Activated CD8-positive, alpha-beta memory T cell treated with anti-CD3 and anti-CD28 coated beads, Interleukin-2, amount 50 U/mL, for 4 hours (primary cell): ENCODE data around the gene ANKRD39.
"Not testable (repeated sequence)": the region's sequence is repeated elsewhere in the genome, so short reads cannot be mapped to it uniquely, and the experiment has no call there.

ENCODE experiments used
- DNase-seq: peaks from one replicate; pipeline ENCODE4 v3.0.0-alpha.2; 2020

ANKRD39 gene, protein sequence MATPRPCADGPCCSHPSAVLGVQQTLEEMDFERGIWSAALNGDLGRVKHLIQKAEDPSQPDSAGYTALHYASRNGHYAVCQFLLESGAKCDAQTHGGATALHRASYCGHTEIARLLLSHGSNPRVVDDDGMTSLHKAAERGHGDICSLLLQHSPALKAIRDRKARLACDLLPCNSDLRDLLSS

DNA sequence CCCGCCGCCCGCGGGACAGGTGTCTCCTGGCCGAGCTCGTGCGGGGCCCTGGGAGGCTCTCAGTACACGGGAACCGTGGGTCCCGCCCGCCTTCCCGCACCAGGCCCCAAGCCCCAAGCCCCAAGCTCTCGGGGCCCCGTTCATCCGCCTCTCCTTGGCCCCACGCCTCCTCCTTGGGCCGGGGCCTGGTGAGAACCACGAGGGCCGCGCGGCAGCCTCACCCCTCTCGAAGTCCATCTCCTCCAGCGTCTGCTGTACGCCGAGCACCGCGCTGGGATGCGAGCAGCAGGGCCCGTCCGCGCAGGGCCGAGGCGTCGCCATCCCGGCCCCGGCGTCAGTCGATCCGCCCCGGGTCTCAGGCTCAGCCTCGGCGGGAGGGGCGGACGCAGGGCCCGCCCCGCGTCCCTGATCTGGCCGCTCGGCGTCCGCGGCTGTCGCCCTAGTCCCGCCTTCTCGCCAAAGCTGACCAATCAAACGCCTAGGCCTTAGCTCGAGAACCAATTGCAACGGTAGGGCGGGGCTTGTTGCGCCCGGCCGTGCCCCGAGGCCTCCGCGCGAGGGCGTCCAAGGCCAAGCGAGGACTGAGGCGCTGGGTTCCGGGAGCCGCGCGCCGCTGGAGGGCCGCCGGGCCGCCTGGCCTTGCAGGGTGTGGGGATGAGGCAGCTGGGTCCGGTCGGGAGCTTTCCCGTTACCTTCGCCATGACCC lies at the start of gene ANKRD39:
ANKRD39 (minus strand) TSS at position 350 of the 706 bp plus-strand sequence; CDS start at position 321, 29 bp downstream.
- peak; percentile 98 for DNase-seq

DNA sequence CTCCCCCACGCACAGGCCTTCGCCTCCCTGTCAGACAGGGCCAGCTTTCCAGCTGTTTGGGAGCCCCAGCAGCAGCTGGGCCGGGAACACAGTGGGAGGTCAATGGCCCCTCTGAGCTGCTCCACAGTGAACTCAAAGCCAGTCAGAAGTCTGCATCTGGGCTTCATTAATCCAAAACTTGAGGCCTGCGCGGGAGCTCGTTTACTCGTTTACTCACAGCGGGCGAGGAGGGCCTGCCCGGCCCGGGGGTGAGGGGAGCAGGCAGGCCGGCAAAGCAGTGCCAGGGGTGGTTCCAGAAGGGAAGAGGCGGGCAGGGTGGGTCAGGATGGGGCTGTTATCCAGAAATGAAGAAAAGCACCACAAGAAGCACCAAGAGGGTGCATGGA lies 48.9 kb upstream of the ANKRD39 start:
- DNase-seq, result no peak

DNA sequence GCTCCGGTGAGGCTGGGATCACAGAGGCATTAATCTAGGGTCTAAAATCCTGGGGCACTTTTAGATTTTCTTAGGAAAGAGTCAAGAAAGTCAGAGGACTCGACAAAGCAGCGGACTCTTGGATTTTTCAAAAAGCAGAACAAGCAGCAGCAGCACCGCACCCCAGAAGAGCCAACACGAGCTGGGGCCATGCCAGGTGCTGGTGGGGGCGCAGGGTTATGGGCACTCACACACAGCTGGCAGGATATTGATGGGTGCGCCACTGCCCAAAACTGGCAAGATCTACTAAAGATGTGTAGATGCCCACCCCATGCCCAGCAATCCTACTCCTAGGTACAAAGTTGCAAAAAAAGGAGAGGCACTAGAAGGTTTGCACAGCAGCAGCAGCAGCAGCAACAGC lies 46.0 kb upstream of the ANKRD39 start:
- no peak for DNase-seq

DNA sequence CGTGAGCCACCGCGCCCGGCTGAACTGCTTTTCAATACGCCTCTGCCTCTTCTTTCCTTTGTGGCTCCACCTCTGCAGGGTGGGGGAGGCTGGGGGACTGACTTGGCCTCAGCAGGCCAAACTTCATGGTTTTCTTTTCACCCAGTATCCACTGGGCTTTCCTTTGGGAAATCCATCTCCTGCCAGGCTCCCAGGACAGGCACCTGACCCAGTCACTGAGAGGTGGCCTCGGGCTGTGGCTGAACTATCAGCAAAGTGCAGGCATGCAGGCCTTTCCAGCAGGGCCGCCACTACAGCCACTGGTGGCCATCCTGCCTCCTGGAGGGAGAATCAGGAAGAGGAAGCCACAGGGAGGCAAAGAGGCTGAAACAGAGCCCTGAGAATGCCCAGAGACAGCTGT lies 45.5 kb upstream of the ANKRD39 start:
- DNase-seq, result no peak

DNA sequence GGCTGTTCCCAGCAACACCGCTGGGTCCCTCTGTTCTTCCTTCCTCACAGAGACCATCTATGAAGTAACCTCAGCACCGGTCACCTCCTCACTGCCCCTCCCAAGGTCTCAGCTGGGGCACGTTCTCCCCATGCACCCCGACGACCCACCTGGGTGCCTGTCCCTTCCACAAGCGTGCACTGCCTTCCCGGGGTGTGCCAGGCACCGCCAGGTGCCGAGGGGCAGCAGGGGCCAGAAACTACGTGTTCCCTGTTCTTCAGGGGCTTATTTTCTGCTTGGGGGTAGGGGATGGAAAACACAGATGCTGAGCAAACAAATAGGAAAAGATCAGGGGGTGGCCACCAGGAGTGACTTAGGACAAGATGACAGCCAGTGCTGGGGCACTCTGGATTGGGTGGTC lies 42.4 kb upstream of the ANKRD39 start:
- DNase-seq, result no peak

DNA sequence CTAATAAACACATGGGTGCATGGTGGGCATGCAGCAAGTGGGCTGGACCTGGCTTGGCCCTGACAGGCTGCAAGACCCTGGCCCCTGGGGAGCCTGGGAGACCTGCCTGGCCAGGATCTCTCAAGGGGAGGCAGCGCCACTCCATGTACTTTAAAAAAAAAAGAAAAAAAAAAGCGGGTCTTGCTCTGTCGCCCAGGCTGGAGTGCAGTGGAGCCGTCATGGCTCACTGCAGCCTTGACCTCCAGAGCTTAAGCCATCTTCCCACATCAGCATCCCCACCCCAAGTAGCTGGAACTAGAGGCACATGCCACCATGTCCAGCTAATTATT lies 41.6 kb upstream of the ANKRD39 start:
- DNase-seq, result no peak

DNA sequence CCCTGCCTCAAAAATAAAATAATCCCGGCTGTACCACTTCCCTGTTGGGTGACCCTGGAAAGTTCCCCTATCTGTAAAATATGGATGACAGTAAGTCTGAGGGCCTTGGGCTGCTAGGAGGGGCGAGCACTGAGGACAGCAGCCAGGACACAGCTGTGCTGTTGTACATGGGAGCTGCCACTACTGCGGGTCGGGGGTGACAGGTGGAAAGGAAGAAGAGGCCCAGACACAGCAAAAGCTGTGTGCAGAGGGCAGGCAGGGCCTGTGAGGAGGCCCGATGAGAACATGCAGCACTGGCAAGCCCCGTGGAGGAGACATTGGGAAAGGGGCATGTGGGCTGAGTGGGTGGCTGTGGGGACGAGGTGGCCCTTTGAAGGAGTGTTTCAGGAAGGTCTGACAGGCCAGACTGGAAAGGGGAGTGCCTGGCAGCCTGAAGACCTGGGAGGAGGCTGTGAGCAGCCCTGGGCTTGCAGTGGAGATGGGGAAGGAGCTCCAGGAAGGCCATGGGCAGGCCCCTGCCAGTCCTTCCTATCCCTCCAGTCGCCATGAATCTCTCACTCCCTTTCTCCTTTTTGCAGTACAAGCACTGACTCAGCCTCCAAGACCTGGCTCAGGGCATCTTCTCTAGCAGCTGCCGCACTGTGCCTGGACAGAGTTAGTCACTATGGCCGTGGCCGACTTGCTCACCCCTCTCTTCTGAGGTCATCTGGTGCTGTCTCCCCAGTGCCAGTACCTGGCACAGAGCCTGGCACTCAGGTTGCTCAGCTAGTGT lies 41.0 kb upstream of the ANKRD39 start:
- no peak for DNase-seq

DNA sequence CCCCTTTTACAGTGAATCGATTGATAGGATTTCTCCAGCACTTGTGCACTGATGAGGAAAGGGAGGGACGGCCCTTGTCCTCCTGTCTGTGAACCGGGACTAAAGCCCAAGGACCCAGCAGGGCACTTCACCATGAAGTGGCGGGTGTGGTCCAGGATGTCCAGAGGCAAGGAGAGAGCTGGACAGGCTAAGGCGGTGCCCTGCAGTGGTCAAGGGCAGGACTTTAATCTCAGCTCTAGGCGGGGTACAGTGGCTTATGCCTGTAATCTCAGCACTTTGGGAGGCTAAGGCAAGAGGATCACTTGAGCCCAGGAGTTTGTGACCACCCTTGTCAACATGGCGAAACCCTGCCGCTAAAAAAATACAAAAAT lies 40.3 kb upstream of the ANKRD39 start:
- no peak for DNase-seq

DNA sequence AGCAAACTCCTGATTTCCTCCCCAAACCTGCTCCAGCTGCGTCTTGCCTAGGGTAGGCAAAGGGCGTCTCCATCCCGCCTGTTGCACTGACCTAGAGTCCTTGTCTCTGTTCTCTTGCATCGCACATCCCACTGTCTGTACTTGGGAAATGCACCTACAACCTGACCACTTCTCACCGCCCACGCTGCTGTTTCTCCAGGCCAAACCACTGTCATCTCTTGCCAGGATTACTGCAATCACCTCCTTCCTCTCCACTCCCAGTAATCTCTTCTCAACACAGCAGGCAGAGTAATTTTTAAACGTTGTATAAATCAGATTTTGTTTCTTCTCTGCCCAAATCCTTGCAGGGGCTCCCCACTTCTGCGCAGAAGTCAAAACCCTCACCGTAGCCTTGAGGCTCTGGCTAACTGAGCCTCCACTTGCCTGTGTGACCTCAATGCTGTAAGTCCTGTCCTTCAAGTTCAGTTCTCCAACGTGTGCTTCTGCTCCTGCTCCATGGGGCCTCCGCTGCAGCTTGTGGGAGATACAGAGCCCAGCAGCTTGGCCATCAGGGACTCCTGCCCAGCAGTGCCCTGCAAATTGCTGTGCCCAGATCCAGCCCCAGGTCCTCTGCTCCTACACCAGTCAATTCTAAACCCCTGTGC lies 39.8 kb upstream of the ANKRD39 start:
- no peak for DNase-seq

DNA sequence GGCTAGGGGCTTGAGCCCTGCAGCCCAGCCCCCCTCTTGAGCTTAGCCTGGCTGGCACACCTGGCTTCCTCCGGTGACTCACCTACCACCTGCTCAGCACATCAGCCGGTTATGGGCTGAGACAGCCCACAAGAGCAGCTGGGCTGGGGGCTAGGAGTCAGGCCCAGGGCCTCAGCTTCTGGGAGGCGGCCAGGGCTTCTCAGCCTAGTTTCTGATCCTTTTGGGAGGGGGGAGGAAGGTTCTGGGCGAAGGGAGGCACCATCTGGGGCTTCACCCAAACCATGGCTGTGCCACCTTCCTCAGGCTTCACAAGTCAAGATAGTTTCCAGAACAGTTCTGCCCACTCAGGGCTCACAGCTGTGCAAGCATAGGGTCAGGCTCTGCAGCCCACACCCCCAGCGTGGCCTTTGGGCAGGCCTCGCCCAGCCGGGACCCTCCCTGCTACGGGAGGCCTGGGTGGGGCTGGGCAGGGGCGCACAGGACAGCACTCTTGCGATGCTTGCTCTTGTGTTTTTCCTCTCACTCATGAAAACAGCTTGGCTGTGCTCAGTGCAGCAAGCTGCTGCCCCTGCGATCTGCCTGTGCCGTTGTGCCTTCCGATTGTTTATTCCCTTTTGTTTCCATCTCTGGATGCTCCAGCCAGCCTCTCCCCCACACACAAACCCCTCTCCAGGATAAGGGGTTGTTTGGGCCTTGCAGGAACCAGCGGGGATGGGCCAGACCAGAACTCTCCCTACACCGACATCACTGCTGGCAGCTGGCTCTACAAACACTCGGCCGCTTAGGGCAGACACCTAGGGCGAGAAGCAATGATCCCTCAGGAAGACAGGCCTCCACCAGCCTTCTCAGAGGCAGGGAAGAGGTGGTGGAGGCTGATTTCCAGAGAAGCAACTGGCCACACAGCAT lies 38.2 kb upstream of the ANKRD39 start:
- no peak for DNase-seq

DNA sequence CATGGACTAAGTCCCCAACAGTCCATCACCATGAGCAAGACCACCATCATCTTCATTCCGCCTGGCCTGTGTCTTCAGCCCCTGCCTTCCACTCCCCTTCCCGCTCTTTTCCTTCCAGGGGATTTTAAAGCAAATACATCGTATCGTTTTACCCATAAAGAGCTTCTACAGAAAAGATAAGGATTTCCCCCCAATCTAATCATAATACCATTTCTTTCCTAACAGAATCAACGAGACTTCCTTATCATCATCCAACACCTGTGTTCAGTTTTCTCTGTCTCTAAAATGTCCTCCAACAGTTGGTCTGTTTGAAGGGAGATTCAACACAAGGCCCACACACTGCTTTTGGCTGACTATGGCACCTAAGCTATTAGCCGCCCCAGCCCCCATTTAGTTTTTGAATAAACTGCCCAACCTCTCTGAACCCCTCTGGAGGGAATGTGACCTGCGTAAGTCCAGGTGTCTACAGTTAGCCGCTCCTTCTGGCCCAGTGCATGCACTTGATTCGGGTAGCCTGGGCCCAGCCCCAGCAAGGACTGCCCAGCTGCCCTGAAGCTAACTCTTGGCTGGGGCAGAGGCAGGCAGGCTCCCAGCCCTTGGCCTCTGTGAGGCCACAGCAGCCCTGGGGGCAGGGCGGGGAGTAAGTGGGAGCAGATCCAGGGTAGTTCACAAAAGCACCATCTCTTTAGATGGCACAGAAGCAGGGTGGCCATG lies 37.4 kb upstream of the ANKRD39 start:
- no peak for DNase-seq

DNA sequence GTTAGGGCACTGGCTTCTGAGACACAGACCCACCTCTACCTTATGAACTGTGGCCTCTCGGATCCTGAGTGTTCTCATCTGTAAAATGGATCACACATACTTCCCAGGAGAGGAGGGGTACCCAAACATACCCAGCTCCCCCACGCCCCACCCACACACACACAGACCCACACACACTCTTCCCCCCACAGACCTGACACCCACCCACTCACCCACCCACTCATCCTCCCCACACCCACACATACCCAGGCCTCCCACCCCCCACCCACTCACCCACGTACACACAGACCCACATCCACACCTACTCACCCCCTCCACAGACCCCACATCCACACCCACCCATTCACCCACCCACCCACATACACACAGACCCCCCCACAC lies 36.3 kb upstream of the ANKRD39 start:
- DNase-seq, result no peak

DNA sequence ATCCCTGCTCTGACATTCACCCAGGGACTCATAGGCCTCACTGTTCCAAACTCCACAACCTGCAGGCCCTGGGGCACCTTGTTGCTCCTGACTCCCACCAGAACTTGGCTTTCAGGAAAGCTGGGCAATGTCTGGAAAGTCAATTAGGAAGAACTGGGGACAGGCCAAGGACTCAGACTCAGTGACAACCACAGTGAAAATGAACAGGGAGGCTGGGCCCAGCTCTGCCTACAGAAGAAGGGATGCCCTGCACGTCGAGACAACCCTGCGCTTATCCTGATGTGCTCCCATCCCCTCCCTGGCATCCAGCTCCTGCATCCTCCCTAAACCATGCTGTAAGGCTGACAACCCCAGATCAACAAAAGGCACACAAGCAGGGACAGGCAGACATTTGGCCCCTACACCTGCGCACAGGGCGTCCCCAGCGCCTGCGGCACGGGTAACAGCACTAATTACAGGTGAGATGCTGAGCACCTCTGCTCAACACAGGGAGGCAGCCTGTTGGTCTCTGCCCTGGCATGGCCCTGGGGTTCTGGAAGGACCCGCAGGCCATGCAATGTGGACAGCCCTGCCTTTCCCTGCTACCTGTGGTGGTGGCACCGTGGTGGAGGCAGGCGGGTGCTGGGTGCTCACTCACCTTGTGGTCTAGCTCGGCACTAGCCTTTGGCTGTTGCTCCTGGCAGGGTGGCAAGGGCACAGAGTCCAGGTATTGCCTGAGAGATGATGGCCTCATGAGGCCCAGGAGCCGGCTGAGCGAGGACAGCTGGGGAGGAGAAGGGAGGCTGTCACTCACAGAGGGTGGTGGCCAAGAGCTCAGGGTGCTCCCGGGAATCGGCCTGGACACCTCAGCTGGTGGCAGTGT lies 35.7 kb upstream of the ANKRD39 start:
- DNase-seq, result no peak

DNA sequence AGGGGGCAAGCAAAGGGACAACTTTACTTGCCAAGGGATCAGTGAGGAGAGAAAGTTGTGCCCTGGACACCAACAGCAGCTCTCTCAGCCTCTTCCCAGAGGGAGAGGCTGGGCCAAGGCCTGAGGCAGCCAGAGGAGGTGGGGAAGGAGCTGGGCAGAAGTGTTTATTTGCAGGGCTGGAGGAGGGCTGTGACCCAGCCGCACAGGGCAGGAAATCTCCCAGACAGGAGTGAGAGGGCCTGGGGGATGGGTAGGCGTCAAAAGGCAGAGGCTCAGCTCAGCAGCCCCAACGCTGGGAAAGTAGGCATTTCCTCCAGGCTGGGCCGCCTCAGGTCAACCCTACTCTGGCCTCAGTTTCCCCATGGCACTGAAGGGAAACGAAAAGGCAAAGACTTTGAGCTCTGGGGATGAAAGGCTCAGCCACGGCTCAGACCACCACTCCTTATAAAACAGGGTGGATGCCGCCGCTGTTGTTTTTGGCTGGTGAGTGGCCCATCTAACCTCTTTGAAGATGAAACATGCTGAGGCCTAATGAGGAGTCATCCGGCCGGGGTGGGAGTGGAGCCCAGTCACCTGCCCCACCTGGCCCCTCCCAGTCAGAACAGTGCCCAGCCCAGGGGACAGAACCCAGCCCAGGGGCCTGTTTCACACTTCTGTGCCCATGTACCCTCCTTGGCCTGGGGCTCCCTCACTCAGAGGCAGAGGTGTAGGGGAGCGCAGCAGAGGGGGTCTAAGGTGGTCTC lies 33.9 kb upstream of the ANKRD39 start:
- no peak for DNase-seq

DNA sequence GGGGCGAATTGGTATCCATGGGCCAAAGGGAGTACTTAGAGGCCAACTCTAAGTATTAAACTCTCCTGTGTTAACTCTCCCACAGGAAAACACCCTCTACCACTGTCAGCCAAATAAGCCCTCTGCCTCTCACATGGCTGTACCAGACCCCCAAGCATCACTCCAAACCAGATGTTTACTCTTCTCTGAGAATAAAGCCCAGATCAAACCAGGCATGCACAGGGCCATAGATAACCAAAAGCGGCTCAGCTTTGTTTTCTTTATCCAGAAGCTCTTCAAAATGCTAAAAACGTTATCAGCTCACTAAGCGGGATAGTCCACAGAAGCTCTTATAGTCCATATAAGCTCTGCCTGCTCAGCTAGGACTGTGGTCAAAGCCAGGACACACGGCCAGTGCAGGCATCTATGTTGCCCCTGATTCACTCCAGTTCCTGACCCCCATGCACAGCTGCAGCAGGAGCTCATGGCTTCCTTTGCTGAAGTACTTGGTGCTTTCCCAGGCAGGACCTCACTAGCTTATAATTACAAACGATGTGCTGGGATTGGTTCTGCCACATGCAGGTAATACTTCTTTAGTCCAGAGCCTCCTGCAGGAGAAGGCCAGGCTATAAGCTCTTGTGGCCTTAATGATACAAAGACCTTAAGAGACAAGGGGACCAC lies 33.0 kb upstream of the ANKRD39 start:
- DNase-seq, result no peak

DNA sequence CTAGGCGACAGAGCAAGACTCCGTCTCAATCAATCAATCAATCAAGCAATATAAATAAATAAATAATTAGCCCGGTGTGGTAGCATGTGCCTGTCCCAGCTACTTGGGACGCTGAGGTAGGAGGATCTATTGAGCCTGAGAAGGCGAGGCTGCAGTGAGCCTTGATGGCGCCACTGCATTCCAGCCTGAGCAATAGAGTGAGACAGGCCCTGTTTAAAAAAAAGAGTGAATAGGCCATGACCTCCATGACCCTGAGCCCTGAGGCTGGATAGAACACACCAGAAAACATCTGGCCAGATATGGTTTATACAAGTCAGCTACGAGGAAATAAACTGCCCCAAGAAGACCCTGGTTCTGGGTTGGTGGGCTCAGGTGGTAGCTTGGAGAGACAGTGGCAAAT lies 32.4 kb upstream of the ANKRD39 start:
- DNase-seq, result no peak

DNA sequence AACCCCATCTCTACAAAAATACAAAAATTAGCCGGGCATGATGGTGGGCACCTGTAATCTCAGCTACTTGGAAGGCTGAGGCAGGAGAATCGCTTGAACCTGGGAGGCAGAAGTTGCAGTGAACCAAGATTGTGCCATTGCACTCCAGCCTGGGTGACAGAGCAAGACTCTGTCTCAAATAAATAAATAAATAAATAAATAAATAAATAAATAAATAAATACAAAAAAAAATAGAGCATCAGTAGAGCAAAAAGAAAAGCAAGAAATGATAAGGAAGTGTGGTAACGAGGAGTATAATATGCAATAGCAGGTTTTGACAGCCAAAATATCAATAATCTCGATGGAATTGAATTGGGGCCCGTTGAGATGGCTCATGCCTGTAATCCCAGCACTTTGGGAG lies 31.7 kb upstream of the ANKRD39 start:
- not testable (repeated sequence) for DNase-seq

DNA sequence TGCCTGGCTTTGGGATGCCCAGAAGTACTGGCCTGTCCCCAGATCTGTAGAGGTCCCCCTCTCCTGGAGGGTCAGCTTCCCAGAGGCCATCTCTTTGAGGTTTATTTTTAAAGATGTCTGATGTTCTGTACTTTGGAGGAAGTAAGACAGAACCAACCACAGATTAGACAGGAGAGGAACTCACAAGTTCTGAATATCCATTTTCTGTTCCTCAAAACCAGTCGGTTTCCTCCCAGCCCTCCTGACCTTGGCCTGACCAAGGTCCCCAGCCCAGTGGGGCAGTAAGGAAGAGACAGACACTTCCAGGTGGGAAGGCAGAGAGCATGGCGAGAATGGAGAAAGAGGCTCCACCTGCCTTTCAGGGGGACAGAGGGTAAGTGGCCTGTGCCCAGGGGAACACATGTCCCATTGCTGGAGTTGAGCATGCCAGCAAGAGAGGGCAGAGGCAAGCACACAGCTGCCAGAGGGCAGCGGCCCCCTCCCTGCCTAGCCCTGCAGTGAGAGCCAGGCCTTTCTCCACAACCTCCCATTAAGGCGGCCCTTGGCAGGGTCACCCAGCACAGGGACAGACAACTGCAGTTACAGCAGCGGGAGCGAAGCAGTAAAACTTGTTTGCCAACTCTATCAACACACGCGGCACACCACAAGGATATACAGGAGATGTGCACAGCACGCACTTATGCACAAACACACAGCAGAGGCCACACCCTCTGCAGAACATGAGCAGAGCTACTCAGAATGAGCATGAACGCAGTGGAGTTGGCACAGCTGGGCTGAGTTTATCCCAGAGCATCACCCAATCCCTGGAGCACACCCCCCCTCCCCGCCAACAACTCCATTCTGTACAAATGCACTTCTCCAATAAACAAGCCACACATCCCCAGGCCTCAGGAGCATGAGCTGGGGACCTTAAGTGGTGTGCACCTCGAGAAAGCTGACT lies 30.5 kb upstream of the ANKRD39 start:
- no peak for DNase-seq
